ENCODE measurements around the gene EDAR.

DNA sequence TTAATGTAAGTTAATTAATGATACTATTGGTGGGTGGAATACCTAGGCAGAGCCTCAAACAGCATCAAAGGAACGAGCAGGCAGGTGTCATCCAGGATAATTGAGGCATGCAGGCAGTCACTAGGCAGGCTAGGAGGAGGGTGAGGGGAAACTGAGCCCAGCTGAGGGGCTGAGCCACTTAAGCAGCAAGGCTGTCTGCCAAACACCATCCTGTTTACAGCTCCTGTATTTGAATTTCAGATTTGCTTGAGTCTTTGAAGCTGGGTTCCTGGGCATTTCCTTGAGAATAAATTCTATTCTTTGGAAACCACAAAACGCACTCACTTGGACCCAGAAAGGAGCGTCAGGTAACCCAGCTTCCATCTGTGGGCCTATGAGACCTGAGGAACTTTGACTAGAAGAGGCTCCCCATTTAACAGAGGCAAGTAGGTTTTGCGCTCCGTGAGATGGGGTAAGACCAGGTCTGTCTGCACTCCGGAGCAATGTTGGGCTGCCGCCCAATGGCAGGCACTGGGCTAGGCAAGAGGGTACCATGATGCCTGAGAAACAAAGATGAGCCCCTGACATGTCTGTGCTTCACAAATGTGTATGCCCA lies 2.0 kb downstream of the EDAR start:
- TF ChIP-seq HDGF (IDR thresholded peaks at IDR 0.05; ENCODE audit: borderline replicate concordance) (no peak), PKNOX1 (IDR thresholded peaks at IDR 0.05) (no peak), FOXM1 (IDR thresholded peaks at IDR 0.05; ENCODE audit: borderline replicate concordance) (no peak), FOXA1 (IDR thresholded peaks at IDR 0.05) (no peak), SP1 (IDR thresholded peaks at IDR 0.05) (no peak)
